GM12865 (cell line): ENCODE measurements around the gene C6orf47.

Experiments used
- DNase-seq: peaks from one replicate; pipeline ENCODE4 v3.0.0; 2010; ENCODE audit warnings: low read depth
- H3K4me3 ChIP-seq: 2 replicates; pipeline ENCODE4 v1.5.1; 2011; ENCODE audit warnings: mild to moderate bottlenecking, low read depth, low read length, control low read depth
- CTCF ChIP-seq: IDR thresholded peaks from 2 replicates; pipeline ENCODE4 v1.5.1; 2011; ENCODE audit warnings: low read length, control low read depth, low read depth, inconsistent platforms; ENCODE audit not compliant: insufficient read depth; ENCODE audit errors: missing control alignments

C6orf47 gene

GRCh38 chr6:31687321-31687720 is 26.7 kb upstream of the C6orf47 start:
- DNase-seq: no peak
- no peak for TF ChIP-seq CTCF
- H3K4me3 ChIP-seq: no peak overlapping the region

GRCh38 chr6:31686483-31686882 is 25.9 kb upstream of the C6orf47 start:
- TF ChIP-seq CTCF: no peak
- H3K4me3 ChIP-seq: no peak overlapping the region
- DNase-seq: no peak

GRCh38 chr6:31683591-31683990 is 23.0 kb upstream of the C6orf47 start:
- TF ChIP-seq CTCF: no peak
- DNase-seq: no peak
- H3K4me3 ChIP-seq: no peak overlapping the region

GRCh38 chr6:31681135-31681671 is 20.6 kb upstream of the C6orf47 start:
- peak; percentile 56 for DNase-seq
- peak overlapping the region; percentile 72 for H3K4me3 ChIP-seq
- peak; percentile 11 for TF ChIP-seq CTCF

- DNase-seq: peak; percentile 90
- peak within 1 kb of the TSS; percentile 72 for H3K4me3 ChIP-seq
- peak; percentile 71 for TF ChIP-seq CTCF
Observed at GRCh38 chr6:31680226-31681134, 19.9 kb upstream of the C6orf47 start, which contains the start of gene LY6G5C. Gene LY6G5C, minus strand, starts transcription at chr6:31681067. Its CDS starts 694 bp downstream, at chr6:31680373.

GRCh38 chr6:31677955-31678354 is 17.4 kb upstream of the C6orf47 start:
- no peak for TF ChIP-seq CTCF
- H3K4me3 ChIP-seq: no peak overlapping the region
- DNase-seq: no peak
